HEK293T (cell line): Measurements from ENCODE around the gene C11orf21.

Experiments used
- CTCF ChIA-PET: fragments of 350-600 bp; formaldehyde crosslinking; extraction: SDS; loops from one replicate; lab custom pipeline; 2021; ENCODE audit warnings: antibody characterized with exemption, inconsistent platforms; lab: Yijun Ruan, JAX
- POLR2A ChIA-PET: fragments of 350-600 bp; formaldehyde crosslinking; extraction: SDS; loops from one replicate; lab custom pipeline; 2020; ENCODE audit warnings: antibody characterized with exemption, inconsistent platforms; lab: Yijun Ruan, JAX
- DNase-seq: peaks from one replicate; pipeline ENCODE4 v3.0.0; 2012; ENCODE audit warnings: mixed read lengths; ENCODE audit errors: extremely low spot score
- ARNT ChIP-seq: fragments of 450-650 bp; IDR thresholded peaks from 2 replicates; pipeline ENCODE4 v1.6.1; 2017; ENCODE audit warnings: mild to moderate bottlenecking
- BHLHE40 ChIP-seq: fragments of 450-650 bp; IDR thresholded peaks from 2 replicates; pipeline ENCODE4 v1.6.1; 2016; ENCODE audit warnings: mild to moderate bottlenecking, moderate library complexity, borderline replicate concordance
- CTBP1 ChIP-seq: fragments of 450-650 bp; IDR thresholded peaks from 2 replicates; pipeline ENCODE4 v1.6.1; 2016; ENCODE audit warnings: borderline replicate concordance
- ELF4 ChIP-seq: fragments of 450-650 bp; IDR thresholded peaks from 2 replicates; pipeline ENCODE4 v1.6.1; 2017; ENCODE audit warnings: antibody characterized with exemption
- FOXA1 ChIP-seq: fragments of 450-650 bp; IDR thresholded peaks from 2 replicates; pipeline ENCODE4 v1.6.1; 2016; ENCODE audit warnings: mild to moderate bottlenecking
- FOXK2 ChIP-seq: fragments of 450-650 bp; IDR thresholded peaks from 2 replicates; pipeline ENCODE4 v1.6.1; 2016; ENCODE audit warnings: mild to moderate bottlenecking
- FOXM1 ChIP-seq: fragments of 450-650 bp; IDR thresholded peaks from 2 replicates; pipeline ENCODE4 v1.6.1; 2017; ENCODE audit warnings: mild to moderate bottlenecking, borderline replicate concordance
- HDGF ChIP-seq: fragments of 450-650 bp; IDR thresholded peaks from 2 replicates; pipeline ENCODE4 v1.6.1; 2017; ENCODE audit warnings: antibody characterized with exemption, borderline replicate concordance
- L3MBTL2 ChIP-seq: fragments of 450-650 bp; conservative IDR thresholded peaks from 2 replicates; pipeline ENCODE4 v1.6.1; 2016; ENCODE audit warnings: mild to moderate bottlenecking
- LEF1 ChIP-seq: fragments of 450-650 bp; IDR thresholded peaks from 2 replicates; pipeline ENCODE4 v1.6.1; 2017; ENCODE audit warnings: mild to moderate bottlenecking, borderline replicate concordance
- NFRKB ChIP-seq: fragments of 450-650 bp; IDR thresholded peaks from 2 replicates; pipeline ENCODE4 v1.6.1; 2016; ENCODE audit warnings: mild to moderate bottlenecking, moderate library complexity
- SP1 ChIP-seq: fragments of 450-650 bp; IDR thresholded peaks from 2 replicates; pipeline ENCODE4 v1.6.1; 2017
- SUZ12 ChIP-seq: fragments of 450-650 bp; IDR thresholded peaks from 2 replicates; pipeline ENCODE4 v1.6.1; 2016; ENCODE audit warnings: mild to moderate bottlenecking
- TARDBP ChIP-seq: fragments of 450-650 bp; IDR thresholded peaks from 2 replicates; pipeline ENCODE4 v1.6.1; 2016
- ZNF384 ChIP-seq: fragments of 450-650 bp; IDR thresholded peaks from 2 replicates; pipeline ENCODE4 v1.6.1; 2016
- TF ChIP-seq, protein P1 (sequence below): fragments of 450-650 bp; IDR thresholded peaks from 2 replicates; pipeline ENCODE4 v1.6.1; 2016

C11orf21 gene

GRCh38 chr11:2311353-2312133 lies 9.8 kb upstream of the C11orf21 start:
- POLR2A ChIA-PET = interaction anchor here (1.5 kb wide), 1 partner anchor 65 kb away, joined by 4 read pairs; no protein-coding TSS in a partner anchor
- DNase-seq = no peak
- CTCF ChIA-PET = no interaction called here
- TF ChIP-seq HDGF (no peak), FOXM1 (no peak), BHLHE40 (no peak), TARDBP (no peak), ARNT (no peak), ZNF384 (no peak), SP1 (no peak), LEF1 (no peak), ELF4 (no peak), FOXA1 (no peak), SUZ12 (no peak), L3MBTL2 (no peak), NFRKB (no peak), FOXK2 (no peak)
- TF ChIP-seq, protein P1, sequence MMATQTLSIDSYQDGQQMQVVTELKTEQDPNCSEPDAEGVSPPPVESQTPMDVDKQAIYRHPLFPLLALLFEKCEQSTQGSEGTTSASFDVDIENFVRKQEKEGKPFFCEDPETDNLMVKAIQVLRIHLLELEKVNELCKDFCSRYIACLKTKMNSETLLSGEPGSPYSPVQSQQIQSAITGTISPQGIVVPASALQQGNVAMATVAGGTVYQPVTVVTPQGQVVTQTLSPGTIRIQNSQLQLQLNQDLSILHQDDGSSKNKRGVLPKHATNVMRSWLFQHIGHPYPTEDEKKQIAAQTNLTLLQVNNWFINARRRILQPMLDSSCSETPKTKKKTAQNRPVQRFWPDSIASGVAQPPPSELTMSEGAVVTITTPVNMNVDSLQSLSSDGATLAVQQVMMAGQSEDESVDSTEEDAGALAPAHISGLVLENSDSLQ = no peak

DNA sequence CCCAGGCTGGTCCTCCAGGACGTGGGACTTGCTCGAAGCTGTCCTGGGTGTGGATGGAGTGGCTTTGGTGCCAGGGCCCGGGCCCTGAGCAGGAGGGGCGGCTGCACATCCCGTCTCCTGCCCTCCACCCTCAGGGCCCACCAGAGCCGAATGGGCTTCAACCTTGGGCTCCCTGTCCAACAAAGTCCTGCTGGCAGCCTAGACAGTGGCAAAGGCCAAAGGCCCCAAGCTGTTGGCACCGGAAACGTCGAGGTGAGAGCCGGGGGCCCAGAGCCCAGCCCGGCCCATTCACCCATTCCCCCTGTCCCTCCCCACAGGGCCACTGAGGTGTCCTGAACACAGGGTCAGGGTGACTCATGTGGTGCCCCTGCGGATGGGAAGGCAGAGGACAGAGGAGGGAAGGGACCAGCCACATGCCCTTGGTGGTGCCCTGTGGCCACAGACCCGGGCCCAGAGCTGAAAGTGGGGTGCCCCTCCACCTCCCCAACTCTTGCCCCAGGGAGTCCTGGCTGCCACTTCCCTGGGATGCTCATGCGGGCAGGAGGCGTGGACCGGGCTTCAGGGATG lies 9.2 kb upstream of the C11orf21 start:
- no peak for DNase-seq
- no peak for TF ChIP-seq LEF1
- TF ChIP-seq ELF4 = no peak
- TF ChIP-seq, protein P1 = no peak
- no peak for TF ChIP-seq FOXM1
- no peak for TF ChIP-seq SP1
- no peak for TF ChIP-seq L3MBTL2
- TF ChIP-seq BHLHE40 = no peak
- no peak for TF ChIP-seq NFRKB
- no peak for TF ChIP-seq FOXA1
- no peak for TF ChIP-seq HDGF
- TF ChIP-seq SUZ12 = no peak
- TF ChIP-seq ZNF384 = no peak
- no peak for TF ChIP-seq ARNT
- TF ChIP-seq CTBP1 = no peak
- no peak for TF ChIP-seq FOXK2
- no peak for TF ChIP-seq TARDBP
- CTCF ChIA-PET = no interaction called here
- POLR2A ChIA-PET = interaction anchor here (1.5 kb wide), 1 partner anchor 66 kb away, joined by 4 read pairs; no protein-coding TSS in a partner anchor

DNA sequence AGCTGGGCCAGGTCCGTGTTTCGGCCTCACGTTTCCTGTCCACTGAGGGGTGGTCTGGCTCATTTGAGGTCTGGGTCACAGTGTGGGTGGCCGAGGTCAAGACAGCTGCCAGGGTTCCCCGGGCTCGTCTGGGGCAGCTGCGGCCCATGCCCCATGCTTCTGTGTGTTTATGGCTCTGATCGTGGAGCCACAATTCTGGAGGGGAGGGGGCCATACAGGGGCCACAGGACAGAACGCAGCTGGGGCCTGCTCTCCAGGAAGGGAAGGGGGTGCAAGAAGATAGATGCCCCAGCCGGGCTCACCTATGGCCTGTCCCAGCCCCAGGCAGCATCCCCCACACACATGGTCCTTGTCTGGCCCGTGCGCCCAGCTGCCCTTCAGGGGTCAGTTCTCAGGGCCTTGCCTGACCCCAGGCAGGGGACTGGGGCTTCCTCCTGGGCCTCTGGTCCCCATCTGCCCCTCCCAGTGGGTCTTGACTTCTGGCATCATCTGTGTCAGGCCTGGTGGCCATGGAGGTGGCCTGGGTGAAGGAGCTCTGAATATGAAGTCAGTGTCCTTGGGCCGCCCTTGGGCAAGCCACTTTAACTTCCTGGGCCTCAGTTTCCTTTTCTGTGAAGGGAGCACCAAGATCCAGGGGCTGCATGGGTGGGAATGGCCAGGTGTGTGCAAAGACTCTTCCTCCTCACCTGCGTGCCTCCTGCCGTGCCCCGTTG lies 8.5 kb upstream of the C11orf21 start:
- DNase-seq = no peak
- POLR2A ChIA-PET = interaction anchor here (1.5 kb wide), 1 partner anchor 67 kb away, joined by 4 read pairs; no protein-coding TSS in a partner anchor
- TF ChIP-seq BHLHE40 (no peak), ELF4 (no peak), FOXA1 (no peak), SP1 (no peak), CTBP1 (no peak), TARDBP (no peak), ARNT (no peak), FOXM1 (no peak), L3MBTL2 (no peak), ZNF384 (no peak), LEF1 (no peak), FOXK2 (no peak), SUZ12 (no peak)
- TF ChIP-seq, protein P1 = no peak
- CTCF ChIA-PET = no interaction called here

GRCh38 chr11:2309251-2310072 lies 7.7 kb upstream of the C11orf21 start:
- TF ChIP-seq TARDBP = no peak
- no peak for TF ChIP-seq ELF4
- no peak for TF ChIP-seq L3MBTL2
- no peak for TF ChIP-seq ZNF384
- TF ChIP-seq CTBP1 = no peak
- no peak for TF ChIP-seq FOXK2
- ChIA-PET CTCF (no interaction called here), POLR2A (no interaction called here)
- no peak for DNase-seq

- CTCF ChIA-PET = no interaction called here
- POLR2A ChIA-PET = no interaction called here
- DNase-seq = no peak
- TF ChIP-seq LEF1 (no peak), NFRKB (no peak), ZNF384 (no peak), L3MBTL2 (no peak), BHLHE40 (no peak)
- TF ChIP-seq, protein P1 = no peak
Measured at GRCh38 chr11:2308713-2309112, 7.0 kb upstream of the C11orf21 start.
